NCI-H748 (cell line): ENCODE measurements around the gene RNMT.
"Not testable (repeated sequence)": the region's sequence is repeated elsewhere in the genome, so short reads cannot be mapped to it uniquely, and the experiment has no call there.

Experiments used
- DNase-seq: peaks from one replicate; lab custom pipeline; 2025; ENCODE audit not compliant: unreplicated experiment; lab: John Stamatoyannopoulos, UW

Gene RNMT

DNA sequence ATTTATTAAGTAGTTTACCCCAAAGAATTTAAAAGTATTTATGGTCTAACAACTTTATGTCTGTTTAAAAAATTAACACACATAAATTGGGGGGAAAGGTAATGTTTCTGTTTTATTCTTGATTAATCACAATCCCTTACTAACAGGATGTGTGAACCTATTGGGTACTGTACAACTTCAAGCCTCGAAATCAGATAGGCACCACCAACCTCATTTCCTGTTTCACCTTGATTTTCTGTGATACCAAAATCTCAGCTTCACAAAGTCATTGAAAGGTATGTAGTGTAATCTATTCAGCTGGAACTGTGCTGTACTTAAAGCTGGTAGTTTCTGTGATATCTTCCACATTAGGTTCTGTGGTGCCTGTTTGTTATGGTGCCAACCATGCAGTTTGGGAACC is 4.0 kb downstream of the RNMT start:
- no peak for DNase-seq

DNA sequence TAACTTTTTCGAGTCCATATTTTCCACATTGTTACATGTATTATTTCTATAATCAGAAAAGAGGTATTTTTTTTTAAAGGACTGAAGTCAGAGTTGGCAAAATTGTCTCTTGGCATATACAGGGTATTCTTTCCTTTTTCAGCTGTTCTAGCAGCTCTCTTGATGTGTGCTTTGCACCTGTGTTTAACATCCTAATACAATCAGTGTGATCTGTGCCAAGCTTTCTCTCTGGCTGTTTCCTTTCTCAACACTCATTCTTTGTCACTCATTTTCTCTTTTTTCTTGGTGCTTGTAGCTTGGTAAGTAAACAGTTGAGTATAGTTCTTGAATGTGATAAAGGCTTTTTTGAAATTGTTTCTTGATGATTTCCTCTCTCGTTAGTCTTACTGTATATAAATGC is 9.2 kb downstream of the RNMT start:
- no peak for DNase-seq

DNA sequence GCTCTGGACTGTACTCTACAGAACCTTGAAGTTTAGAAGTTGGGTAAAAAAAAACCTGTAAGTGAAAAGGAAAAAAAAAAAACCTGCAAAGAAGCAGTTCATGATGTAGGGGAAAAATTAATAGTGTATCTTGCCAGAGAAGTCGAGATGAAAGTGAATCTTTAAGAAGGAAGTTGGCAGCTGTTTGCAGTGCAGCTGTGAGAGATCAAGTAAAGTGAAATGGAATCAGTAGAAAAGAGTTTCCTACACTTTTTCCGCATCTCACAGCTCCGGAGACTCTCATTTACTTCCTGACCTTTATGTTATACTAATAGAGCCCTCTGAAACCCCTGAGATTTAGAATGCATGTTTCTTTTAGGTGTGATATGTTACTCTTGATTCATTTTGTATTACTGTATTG is 19.2 kb downstream of the RNMT start:
- no peak for DNase-seq

DNA sequence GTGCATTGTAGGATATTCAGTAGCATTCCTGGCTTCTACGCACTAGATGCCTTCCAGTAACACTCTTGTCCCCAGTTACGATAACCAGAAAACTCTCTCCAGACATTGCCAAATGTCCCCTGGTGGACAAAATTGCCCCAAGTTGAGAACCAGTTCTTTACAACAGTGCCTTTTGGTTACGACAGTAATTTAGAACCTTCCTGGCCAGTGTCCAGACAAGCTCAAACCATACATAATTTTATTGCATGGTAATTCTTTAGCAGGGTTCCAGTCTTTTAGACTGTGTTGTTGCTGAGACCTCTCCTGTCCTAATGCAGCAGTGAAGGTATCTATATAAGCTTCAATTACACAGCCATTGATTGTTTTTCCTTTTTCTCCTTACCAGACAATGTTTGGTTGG is 20.2 kb downstream of the RNMT start:
- no peak for DNase-seq

DNA sequence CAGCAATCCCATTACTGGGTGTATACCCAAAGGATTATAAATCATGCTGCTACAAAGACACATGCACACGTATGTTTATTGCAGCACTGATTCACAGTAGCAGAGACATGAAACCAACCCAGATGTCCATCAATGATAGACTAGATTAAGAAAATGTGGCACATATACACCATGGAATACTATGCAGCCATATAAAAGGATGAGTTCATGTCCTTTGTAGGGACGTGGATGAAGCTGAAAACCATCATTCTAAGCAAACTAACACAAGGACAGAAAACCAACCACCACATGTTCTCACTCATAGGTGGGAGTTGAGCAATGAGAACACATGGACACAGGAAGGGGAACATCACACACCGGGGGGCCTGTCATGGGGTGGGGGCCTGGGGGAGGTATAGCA is 25.1 kb downstream of the RNMT start:
- DNase-seq = not testable (repeated sequence)

DNA sequence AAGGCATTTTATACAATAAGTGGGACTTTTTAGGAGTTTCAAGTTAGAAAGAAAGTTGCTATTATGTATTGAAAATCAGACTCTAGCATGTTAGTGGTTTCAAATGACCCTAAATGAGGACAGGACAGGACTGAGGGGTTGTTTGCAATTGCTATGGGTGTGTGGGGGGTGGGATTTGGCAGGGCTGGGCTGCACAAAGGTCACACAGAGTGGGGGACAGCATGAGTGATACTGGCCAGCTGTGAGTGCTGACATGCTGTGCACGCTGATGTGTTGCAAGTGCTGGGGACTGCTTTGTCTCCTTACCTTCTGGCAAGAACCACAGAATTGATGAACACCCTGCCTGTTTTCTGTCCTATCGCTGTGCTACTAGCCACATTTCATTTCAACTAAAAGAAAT is 29.8 kb downstream of the RNMT start:
- no peak for DNase-seq

DNA sequence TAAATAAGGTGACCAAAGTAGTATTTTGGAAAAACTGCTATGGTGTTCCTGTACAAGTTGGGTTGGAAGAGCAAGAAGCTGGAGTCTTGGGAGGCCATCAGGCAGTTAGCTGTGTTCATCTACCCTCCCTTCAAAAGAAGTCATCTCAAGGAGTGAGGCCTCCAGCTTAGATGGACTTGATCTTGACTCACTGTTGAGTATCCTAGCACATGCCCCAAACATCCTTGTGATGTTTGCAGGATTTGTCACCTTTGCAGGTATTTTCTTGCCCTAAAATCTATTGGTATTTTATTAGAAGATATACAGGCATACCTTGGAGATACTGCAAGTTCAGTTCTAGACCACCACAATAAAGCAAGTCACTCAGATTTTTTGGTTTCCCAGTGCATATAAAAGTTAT is 30.2 kb downstream of the RNMT start:
- DNase-seq = no peak

DNA sequence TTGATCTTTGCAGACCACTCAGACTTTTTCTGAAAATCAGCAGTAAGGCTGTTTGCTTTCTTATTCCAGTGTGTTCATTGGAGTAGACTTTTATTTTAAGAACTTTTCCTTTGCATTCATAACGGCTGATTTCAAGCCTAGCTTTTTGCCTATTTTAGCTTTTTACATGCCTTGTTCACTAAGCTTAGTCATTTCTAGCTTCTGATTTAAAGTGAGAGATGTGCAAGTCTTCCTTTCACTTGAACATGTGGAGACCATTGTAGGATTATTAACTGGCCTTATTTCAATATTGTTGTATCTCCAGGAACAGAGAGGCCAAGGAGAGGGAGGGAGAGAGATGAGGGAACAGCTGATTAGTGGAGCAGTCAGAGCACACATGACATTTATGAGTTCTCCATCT is 32.1 kb downstream of the RNMT start:
- no peak for DNase-seq

DNA sequence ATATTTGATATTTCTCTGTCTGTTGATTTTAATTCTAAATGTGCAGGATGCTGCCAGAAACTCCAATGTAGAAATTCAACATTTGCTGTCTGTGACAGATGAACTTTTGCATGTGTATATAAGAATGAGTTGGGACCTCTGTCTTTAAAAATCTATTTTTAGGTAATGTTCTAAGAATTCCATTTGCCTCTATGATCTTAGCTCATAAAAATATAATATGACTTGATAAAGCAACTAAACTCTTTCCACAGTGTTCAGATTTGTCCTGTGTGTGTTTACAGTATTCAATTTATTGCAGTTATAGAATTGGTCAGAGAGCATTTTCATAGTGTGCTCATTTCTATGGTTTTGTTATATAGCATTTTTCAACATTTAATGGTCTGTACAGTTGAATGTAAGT is 33.6 kb downstream of the RNMT start:
- DNase-seq = no peak

DNA sequence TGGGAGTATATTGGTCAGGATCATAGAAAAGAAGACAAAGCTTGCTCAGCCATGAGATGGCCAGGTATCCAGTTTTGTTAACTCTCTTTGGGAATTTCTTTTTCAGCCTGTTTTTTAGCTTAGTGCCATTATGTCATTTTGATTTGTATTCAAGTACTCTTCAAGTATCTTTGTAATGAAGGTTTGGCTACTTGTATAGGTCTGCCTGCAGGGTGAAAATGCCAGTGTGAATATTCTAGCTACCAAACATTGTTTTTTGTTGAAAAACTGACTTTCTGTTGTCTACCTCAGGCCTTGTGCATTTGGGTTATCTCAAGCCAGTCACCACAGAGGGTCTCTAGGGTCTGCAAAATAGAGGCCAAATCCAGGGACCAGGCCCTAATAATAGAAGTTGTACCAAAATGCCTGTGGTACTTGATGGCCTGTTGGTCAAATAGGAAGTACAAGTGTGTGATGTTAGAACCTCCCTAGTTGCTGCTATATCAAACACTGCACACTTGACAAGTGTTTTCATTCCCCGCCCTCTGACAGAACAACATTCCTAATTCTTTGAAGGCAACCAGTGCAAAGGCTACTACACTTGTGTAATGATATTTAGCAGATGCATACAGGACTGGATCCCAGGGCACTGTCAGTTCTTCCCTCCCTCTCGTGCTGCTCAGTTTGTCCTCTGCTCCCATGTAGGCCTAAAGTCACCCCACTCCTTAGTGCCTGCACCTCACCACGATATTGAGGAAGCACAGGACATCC is 36.4 kb downstream of the RNMT start:
- no peak for DNase-seq

DNA sequence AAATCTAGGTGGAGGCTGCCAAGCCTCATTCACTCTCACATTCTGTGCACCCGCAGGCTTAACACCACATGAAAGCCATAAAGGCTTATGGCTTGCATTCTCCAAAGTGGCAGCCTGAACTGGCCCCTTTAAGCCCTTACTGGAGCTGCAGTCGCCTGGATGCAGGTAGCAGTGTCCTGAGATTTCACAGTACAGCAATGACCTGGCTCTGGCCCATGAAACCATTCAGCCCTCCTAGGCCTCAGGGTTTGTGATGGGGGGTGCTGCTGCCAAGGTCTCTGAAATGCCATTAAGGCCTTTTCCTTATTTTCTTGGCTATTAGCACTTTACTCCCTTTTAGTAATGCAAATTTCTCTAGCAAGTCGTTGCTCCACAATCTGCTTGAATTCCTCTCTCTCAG is 48.6 kb downstream of the RNMT start:
- no peak for DNase-seq

DNA sequence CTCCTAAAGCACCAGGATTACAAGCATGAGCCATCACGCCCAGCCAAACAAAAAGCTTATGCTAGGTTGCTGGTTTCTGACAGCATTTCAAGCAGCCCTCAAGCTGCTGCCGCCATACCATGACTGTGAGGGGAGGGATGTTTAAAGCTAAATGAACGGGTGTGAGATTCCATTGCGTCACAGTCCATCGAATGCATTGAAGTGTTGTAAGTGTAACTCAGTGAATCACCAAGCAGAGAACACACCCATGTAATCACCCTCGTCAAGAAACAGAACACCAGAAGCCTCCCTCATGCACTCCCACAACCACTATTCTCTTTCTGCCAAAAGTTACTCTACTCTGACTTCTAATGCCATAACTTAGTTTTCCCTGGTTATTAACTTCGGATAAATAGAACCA is 64.7 kb downstream of the RNMT start:
- DNase-seq = no peak

DNA sequence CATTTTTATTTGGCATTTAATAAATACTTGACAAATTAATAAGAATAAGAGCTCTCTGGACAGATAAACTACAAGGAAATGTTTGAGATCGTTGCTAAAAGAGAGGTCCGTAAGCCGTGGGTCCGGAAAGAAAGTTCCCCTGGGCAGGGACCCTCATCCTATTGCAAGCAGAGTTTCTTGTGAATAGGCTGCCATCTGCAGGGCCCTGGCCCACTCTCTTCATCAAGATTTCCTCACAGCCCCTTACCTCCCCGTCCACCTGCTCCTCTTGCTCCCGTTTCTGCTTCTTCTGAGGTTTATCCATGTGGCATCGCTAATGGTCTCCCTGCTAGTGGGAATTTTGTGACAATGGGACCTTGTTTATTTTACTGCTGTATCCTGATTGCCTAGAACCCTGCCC is 67.3 kb downstream of the RNMT start:
- no peak for DNase-seq

DNA sequence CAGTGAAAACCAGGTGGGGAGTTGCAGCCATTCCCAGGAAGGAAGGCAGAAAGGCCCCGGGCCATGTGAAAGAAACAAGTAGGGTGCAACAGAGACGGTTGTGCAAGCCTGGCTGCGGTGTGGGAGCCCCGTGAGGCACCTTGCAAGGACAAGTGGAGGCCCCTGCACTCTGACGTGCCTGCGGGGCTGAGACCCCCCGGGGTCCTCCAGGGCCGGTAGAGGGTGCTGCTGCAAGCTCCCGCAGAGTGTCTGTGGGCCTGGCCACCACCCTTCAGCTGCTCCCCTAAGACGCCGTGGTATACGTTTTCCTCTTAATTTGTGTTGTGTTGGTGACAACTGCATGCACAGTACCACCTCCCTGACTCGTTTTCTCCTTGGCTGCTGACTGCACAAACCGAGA is 70.0 kb downstream of the RNMT start:
- no peak for DNase-seq

DNA sequence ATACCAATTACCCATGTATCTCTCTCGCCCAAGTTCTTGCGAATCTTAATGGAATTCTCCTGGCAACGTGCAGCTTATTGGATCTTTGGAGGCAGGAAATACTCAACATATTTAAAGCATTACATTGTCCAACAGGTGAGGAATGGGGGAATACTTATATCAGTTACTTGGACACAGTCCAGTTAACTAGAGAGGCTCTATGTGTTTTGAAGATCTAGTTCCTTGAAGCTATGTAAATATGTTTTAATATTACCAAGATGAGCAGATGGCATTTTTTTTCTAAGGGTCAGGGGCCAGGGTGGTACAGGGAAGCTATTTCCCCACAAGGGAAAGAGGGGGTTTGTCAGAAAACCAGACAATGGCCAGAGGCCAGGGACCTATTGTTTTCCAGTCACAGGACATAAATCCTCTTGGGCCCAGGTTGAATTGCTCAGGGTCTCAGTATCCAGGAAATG is 70.7 kb downstream of the RNMT start:
- DNase-seq = no peak

DNA sequence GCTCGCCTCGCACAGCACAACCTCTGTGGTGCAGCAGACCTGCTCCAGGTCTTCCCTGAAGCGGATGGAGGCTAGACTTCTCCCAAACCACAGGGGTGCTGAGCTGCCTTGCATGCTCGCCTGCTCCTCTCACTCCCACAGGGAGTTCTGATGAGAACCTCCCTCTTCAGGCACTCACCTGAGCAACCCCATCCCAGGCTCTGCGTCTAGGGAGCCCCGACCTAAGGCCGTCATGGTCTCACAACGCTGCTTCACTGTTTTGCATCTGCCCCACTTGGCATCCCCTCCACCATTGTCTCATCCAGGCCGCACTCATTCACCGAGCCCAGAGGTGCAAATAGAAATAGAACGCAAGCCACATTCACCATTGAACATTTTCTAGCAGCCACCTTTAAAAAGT is 72.9 kb downstream of the RNMT start:
- DNase-seq = no peak

DNA sequence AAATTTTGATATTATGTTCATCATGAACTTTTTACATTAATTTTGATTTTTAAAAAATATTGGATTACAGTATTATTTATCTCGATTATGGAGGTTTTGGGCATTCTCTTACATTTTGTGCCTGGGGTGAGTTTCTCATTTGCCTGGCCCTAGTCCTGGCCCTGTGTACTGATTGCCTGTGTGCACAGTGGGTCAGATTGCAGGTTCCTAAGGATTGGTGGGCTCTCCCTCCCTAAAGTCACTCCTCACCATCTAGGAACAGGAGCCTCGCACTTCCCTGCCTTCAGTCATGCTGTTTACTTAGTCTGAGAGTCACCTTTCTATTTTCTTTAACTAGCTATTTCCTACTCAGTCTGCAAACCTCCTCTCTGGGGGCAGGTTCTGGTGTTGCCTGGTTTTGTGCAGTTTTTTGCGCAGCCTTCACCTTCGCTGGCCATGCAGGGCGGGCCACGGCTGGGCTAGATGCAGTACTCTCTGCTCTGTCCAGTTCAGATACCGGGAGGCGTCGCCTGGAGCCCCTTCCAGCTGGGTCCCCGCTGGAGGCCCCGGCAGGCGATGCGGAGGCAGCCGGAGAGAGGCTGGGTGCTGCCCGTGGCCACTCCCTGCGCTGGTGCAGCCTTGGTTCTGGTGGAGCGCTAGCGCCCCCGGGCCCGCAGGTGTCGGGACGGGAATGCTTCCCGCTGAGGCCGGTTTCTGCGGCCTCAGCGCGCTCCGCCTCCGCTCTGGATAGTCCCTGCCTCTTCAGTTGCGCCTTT is 74.2 kb downstream of the RNMT start:
- peak; percentile 63 for DNase-seq

DNA sequence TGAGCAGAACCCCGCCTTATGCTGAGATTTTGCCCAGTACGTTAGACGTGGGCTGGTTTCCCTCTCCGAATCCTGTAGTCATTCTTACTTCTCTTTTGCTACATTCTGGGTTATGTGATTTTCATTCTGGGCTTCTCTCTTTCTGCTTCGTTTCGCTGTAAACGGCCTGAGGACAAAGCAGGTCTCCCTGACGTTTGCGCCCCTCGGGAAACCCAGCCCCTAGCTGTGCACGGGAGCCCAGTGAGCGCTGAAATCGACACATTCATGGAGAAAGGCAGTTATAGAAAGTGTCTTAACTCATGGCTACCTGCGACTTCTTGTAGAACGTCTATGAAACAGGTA is 74.8 kb downstream of the RNMT start:
- no peak for DNase-seq

DNA sequence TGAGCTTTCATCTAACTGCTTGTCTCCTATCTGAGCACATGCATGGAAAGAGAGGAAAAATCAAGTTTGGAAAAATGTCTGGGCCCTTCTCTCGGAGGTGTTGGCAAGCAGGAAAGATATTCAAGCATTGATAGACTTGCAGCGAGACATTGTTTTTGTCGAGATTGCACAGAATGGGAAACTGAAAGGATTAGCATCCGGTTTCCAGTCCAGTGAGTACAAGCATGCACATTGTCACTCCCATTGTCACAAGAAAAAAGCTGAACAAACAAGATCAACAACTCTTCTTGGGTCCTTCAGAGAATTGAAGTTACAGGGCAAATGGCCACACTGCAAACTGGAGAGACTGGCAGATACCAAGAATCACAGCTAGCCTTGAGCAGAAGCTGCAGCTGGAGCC is 77.8 kb downstream of the RNMT start:
- DNase-seq = peak; percentile 23

DNA sequence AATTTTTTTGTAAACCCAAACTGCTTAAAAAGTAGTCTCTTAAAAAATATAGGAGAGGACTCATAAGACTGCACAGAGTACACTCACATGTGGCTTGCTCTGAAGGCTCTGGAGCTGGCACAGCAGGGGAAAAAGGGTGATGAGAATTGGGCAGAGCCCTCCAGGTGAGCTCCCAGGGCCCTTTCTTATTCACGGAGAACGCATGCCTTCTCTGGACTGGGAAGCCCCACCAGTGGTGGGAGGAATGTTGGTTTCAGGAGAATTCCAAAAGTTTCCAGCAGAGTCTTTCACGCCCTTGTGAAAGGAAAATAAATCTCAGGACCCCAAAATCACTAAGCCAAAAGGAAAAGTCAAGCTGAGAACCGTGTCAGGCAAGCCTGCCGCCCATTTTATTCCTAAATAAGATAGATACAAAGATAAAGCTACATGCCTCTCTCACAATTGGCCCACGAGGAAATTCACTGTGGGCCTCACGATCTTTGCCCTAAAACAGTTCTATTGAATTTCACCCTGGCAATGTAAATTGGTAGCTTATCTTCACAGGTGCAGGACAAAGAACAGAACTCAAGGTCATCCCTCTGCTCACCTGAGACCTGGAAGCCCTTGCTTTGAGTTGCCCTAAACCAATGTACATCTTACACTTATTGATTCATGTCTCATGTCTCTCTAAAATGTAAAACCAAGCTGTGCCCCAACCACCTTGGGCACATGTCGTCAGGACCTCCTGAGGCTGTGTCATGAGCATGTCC is 82.0 kb downstream of the RNMT start:
- DNase-seq = no peak

DNA sequence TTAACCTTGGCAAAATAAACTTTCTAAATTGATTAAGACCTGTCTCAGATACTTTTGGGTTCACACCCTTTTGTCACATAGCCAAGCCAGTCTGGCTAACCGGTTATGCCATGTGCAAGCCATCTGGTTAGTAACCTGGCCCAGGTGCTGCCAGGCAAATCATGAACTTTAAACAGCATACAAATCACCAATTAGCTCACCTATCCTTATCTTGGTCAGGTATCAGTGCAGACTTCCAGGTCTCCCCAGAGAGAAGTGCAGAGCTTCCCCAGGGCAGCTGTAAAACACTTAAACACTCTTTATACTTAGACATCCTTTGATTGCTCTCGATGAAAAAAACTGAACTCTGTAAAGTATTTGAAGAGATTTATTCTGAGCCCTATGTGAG is 82.6 kb downstream of the RNMT start:
- no peak for DNase-seq
